Adrenal gland (tissue), 12 donors: ENCODE data around the gene SELENBP1. TPM values are rescaled to one million over a fixed set of nuclear protein-coding genes. Genes with fewer than 3 reads are reported as not detected.
"Not testable (repeated sequence)": the region's sequence is repeated elsewhere in the genome, so short reads cannot be mapped to it uniquely, and the experiment has no call there.

Experiments
- DNase-seq, 7 donors: peaks; one replicate each; pipeline ENCODE4 v3.0.0-alpha.2; 2019 to 2020
- H3K27ac ChIP-seq, 5 donors: fragments of 200-600 bp; sonication (generic) in 4 of 5; 1 replicate in 3 of 5; 2 replicates in 2 of 5; pipeline versions ENCODE4 v1.5.1 to v1.8.0; 2016 to 2020; ENCODE audit warnings: mild to moderate bottlenecking in 1 of 5
- H3K27me3 ChIP-seq: fragments of 200-600 bp; 2 replicates; pipeline ENCODE4 v1.8.0; 2021
- H3K36me3 ChIP-seq, 2 donors: fragments of 200-600 bp; replicated peaks in 1 of 2; 1 replicate in 1 of 2; 2 replicates in 1 of 2; pipeline versions ENCODE4 v1.5.1 to v1.8.0; 2018 to 2022
- H3K4me1 ChIP-seq, 2 donors: fragments of 200-600 bp; replicated peaks in 1 of 2; 1 replicate in 1 of 2; 2 replicates in 1 of 2; pipeline versions ENCODE4 v1.5.1 to v1.8.0; 2018 to 2021
- H3K4me3 ChIP-seq, 4 donors: fragments of 200-600 bp; sonication (generic) in 3 of 4; one replicate each; pipeline ENCODE4 v1.5.1; 2016 to 2018
- H3K9me3 ChIP-seq, 3 donors: fragments of 200-600 bp; sonication (generic) in 1 of 3; replicated peaks in 1 of 3; 1 replicate in 2 of 3; 2 replicates in 1 of 3; pipeline versions ENCODE4 v1.5.1 to v1.8.0; 2016 to 2021
- POLR2A ChIP-seq, 2 donors: fragments of 450-650 bp; IDR thresholded peaks; one replicate each; pipeline ENCODE4 v1.6.1; 2017; ENCODE audit warnings: antibody characterized with exemption in 2 of 2, mild to moderate bottlenecking in 2 of 2, moderate library complexity in 1 of 2
- WGBS, 4 donors: extraction: QIAGEN DNeasy Blood & Tissue Kit in 2 of 4; methylation state at CpG; one replicate each; pipeline versions ENCODE4 v1.1.5 to v1.1.7; 2013 to 2017; 5-methylcytosine and 5-hydroxymethylcytosine counted together
- intact Hi-C, 2 donors: fragments of 100-400 bp; cut with DNase I; formaldehyde crosslinking; loops; one replicate each; pipeline versions ENCODE4 v1.14.1 to v1.15.0; 2022 to 2023
- polyA plus RNA-seq, 3 donors: library from polyadenylated mRNA; stranded (reverse); fragments of 200-250 nt in 2 of 3; fragments of 350-450 nt in 1 of 3; fragmentation: Illumina TruSeq in 1 of 3; extraction: RNeasy Lipid Tissue Mini Kit (QIAGEN cat#74804) in 1 of 3; gene quantifications; one replicate each; pipeline ENCODE4 v1.2.3, GENCODE V29; 2013 to 2014
- total RNA-seq, 9 donors: library from RNA; depleted of rRNA in 4 of 9; stranded (reverse); fragments of >200 nt in 4 of 9; fragments of 120-200 nt in 1 of 9; fragmentation: NEBNext Ultra II Directional in 1 of 9; extraction: Animal tissue kit (Norgen Biotek cat#: 25700) in 1 of 9; gene quantifications; one replicate each; pipeline versions ENCODE4 v1.1.0 to v1.2.4, GENCODE V29; 2013 to 2023
- TF ChIP-seq, protein P1 (sequence below), 6 experiments: fragments of 450-650 bp in 4 of 6; fragments of 200-600 bp in 2 of 6; sonication (generic) in 1 of 6; IDR thresholded peaks; 1 replicate in 5 of 6; 2 replicates in 1 of 6; pipeline versions ENCODE4 v1.5.1 to v1.8.0; 2016 to 2021; ENCODE audit warnings: antibody characterized with exemption in 6 of 6, mild to moderate bottlenecking in 2 of 6, moderate library complexity in 1 of 6
- donor health status: healthy with polysubstance abuse.
- donor health status: Bipolar disorder and iron deficiency.
- donor health status: DM: yes; HTN: yes; CAD: no.
- donor health status: DM: no; HTN: no; CAD: no.
- donor health status: DM: no; HTN: no; CAD: no.
- donor health status: DM: yes; HTN: yes; CAD: no.

The SELENBP1 gene
- total and polyA plus RNA-seq, 12 donors, result 11.0 to 61.8 (median 34.3) TPM

DNA sequence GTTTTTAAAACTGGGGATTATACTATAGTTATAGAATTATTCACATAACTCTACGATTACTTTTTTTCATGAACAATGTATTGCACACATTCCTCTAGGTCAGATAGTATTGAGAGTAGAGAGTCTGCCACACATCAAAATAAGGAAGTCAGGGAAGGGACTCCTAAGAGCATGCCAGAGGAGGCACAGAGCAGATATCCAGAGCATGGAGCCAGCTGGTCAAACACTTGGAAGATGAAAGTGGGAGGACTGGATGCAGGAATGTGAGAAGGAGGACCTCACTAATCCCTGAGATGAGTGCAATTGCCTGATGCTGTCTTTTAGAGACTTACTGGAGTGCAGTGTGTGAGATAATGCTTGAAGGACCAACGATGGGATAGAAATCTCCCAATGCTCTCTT, 15.8 kb downstream of the SELENBP1 start:
- Histone ChIP-seq H3K36me3 (no peaks in the 10 kb centered on the region), H3K9me3 (no peaks in the 10 kb centered on the region), H3K4me3 (no peak overlapping the region), H3K4me1 (no peaks in the 10 kb centered on the region), H3K27me3 (no peaks in the 10 kb centered on the region), H3K27ac (no peak overlapping the region)
- TF ChIP-seq POLR2A (IDR thresholded peaks at IDR 0.05), result no peak
- TF ChIP-seq, protein P1, sequence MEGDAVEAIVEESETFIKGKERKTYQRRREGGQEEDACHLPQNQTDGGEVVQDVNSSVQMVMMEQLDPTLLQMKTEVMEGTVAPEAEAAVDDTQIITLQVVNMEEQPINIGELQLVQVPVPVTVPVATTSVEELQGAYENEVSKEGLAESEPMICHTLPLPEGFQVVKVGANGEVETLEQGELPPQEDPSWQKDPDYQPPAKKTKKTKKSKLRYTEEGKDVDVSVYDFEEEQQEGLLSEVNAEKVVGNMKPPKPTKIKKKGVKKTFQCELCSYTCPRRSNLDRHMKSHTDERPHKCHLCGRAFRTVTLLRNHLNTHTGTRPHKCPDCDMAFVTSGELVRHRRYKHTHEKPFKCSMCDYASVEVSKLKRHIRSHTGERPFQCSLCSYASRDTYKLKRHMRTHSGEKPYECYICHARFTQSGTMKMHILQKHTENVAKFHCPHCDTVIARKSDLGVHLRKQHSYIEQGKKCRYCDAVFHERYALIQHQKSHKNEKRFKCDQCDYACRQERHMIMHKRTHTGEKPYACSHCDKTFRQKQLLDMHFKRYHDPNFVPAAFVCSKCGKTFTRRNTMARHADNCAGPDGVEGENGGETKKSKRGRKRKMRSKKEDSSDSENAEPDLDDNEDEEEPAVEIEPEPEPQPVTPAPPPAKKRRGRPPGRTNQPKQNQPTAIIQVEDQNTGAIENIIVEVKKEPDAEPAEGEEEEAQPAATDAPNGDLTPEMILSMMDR (IDR thresholded peaks at IDR 0.05), result no peak
- no peak for DNase-seq
- intact Hi-C loops, result no loop called here
- 53 to 79% (median 61%) methylated on average over 2 of the region's 2 CpGs for WGBS, 4 donors

DNA sequence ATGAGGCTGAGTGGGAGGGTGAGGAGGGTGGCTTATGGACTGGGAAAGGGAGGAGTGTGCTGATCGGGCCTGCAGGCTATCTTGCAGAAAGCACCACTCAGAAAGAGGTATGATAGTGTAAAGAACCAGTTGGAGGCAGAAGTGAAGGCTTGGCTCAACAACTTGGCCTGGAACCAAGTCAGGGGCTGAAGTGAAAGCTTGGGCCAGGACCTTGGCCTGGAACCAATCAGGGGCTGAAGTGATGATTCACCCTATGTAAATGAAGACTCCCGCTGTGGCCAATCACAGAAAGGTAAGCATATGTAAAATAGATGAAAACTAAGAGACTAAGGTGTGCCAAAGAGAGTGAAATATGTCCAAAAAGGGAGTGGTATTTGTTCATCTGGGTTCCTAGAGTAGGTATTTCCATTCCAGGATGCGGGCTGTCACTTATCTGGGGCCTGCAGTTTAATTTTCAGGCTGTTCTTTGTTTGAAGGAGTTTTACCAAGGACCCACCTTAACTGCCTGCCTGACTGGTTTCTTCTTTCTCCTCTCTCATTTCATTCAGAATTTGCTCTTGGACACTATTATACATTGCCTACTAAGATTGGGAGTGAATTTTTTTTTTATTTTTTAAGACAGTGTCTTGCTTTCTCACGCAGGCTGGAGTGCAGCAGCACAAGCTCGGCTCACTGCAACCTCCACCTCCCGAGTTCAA, 20.3 kb downstream of the SELENBP1 start:
- peak in 1 of 7 donors; percentile 46 for DNase-seq
- no peaks in the 10 kb centered on the region for H3K27me3 ChIP-seq
- H3K4me1 ChIP-seq, result peaks cover 0 to 5% of the 10 kb centered on the region in 2 donors
- no peak overlapping the region for H3K27ac ChIP-seq
- WGBS, 4 donors, result 87 to 92% (median 90%) methylated on average over 6 of the region's 6 CpGs
- no peaks in the 10 kb centered on the region for H3K36me3 ChIP-seq
- no peaks in the 10 kb centered on the region for H3K9me3 ChIP-seq
- intact Hi-C loops, result no loop called here
- TF ChIP-seq, protein P1 (IDR thresholded peaks at IDR 0.05), result no peak
- TF ChIP-seq POLR2A (IDR thresholded peaks at IDR 0.05), result no peak
- H3K4me3 ChIP-seq, result no peak overlapping the region

DNA sequence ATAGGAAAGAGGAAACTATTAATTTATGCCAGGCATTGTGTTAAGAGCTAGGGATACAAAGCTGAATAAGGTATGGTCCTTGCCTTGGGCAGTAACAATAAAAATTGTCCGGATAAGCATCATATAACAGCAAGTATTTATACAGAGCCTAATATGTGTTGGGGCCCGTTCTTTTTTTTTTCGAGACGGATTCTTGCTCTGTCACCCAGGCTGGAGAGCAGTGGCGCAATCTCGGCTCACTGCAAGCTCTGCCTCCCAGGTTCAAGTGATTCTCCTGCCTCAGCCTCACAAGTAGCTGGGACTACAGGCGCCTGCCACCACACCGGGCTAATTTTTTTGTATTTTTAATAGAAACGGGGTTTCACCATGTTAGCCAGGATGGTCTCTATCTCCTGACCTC, 22.2 kb downstream of the SELENBP1 start:
- H3K27me3 ChIP-seq, H3K36me3 ChIP-seq, H3K9me3 ChIP-seq, intact Hi-C loops, H3K27ac ChIP-seq, H3K4me3 ChIP-seq, DNase-seq: not testable (repeated sequence)
- H3K4me1 ChIP-seq, result peaks cover 8 to 14% of the 10 kb centered on the region in 2 donors
- WGBS, 4 donors, result 92 to 95% (median 94%) methylated on average over 9 of the region's 9 CpGs

DNA sequence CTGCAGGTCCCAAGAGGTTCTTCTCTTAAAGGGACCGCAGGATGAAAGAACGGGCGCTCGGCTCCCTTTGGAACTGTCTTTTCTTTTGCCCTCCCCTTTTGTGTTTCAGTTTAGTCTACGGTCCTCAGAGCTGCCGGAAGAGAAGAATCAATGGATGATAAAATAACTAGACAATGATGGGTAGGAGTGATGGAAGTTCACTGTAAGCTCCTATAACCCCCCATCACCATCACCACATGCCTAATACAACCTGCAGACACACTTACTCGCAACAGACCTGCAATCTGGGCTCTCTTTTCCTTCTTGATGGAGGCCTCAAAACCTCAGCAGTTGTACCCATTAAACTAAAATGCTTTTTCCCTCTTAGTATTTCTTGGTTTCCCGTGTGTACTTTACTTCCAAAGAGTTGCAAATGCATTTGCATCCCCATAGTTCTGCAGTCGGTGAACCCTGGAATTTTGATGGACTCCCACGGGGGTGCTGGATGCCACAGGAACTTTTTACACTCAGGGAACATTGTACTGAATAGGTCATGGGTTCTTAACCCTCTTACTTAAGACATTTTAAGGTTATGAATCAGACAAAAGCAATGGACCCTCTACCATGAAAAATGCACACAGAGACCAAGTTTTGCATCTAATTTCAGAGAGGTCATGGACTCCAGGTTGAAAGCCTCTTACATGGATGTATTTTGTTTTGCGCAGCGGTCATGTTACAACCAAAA, 24.8 kb downstream of the SELENBP1 start:
- Histone ChIP-seq H3K36me3 (peaks cover 0 to 24% of the 10 kb centered on the region in 2 donors), H3K27me3 (no peaks in the 10 kb centered on the region), H3K9me3 (no peaks in the 10 kb centered on the region), H3K4me3 (peak overlapping the region in 2 of 4 donors; percentile 47 to 71), H3K27ac (peak overlapping the region in 4 of 5 donors; percentile 74 to 93 (median 84)), H3K4me1 (peaks cover 8 to 14% of the 10 kb centered on the region in 2 donors)
- TF ChIP-seq POLR2A (IDR thresholded peaks at IDR 0.05), result no peak
- TF ChIP-seq, protein P1 (IDR thresholded peaks at IDR 0.05), result no peak
- intact Hi-C loops, result no loop called here
- 28 to 33% (median 29%) methylated on average over 12 of the region's 12 CpGs for WGBS, 4 donors
- no peak for DNase-seq
